Measurements from ENCODE around the gene CLASRP. TPM values are rescaled to one million over a fixed set of nuclear protein-coding genes. Genes with fewer than 3 reads are reported as not detected.

Gene CLASRP
- polyA plus RNA-seq, 4 donors = 55.9 to 94.2 (median 64.6) TPM

DNA sequence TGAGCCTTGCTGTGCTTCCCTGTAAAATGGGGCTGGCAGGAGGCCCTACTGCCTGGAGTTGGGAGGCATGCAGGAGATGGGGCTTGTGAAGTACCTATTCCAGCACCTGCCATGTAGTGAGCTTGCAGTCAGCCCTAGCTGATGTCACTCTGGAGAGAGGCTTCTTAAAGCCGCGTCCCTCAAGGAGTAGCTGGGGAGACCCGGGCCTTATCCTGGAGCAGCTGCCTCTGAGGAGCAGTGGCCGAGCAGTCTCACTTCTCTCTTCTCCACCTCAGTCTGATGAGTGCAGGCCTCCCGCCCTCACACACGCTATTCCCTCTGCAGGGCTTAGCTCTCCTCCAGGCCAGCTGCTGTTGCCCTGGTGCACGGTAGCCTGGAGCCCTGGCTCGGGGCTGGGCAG lies 18.0 kb downstream of the CLASRP start:
- DNase-seq (ENCODE audit: low read depth in 4 of 4, low spot score in 3 of 4) = no peak

DNA sequence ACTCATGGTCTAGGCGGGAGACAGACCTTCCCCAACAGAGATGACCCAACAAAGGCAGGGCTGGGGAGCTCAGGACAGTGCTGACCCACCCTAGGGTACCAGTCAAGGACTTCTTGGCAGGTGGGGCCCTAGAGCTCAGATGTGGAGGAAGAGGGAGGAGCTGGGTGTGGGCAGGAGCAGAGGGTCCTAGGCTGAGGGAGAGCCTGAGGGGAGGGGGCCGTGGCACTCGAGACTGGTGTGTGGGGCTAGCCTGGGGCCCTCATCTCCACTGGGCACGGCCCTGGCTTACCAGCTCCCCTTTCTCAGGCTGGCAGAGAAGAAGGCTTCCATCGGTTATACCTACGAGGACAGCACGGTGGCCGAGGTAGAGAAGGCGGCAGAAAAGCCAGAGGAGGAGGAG lies 18.6 kb downstream of the CLASRP start:
- no peak for DNase-seq (ENCODE audit: low read depth in 4 of 4, low spot score in 3 of 4)

DNA sequence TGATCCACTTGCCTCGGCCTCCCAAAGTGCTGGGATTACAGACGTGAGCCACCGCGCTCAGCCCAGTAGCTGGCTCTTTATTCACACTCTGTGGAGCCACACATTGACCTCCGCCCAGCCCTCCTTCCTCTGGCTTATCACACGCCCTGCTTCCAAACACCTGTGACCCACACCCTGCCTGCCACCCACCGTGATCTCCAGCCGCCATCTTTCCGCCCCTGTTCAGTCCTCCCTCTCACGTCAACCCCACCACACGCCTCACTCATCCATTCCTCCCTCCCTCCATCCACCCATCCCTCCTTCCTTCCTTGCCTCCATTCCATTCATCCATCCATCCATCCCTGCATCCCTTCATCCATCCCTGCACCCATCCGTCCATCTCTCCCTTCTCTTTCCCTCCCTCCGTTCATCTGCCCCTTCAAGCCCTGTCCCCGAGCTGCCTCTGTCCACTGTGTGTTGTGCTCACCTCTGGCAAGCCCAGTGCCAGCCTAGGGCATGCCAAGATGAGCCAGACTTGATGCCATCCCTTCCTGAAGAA lies 19.8 kb downstream of the CLASRP start:
- DNase-seq (ENCODE audit: low read depth in 4 of 4, low spot score in 3 of 4) = no peak

- DNase-seq (ENCODE audit: low read depth in 4 of 4, low spot score in 3 of 4) = no peak
Observed at GRCh38 chr19:45059258-45059965, 20.6 kb downstream of the CLASRP start.

- no peak for DNase-seq (ENCODE audit: low read depth in 4 of 4, low spot score in 3 of 4)
Observed at GRCh38 chr19:45061965-45062364, 23.1 kb downstream of the CLASRP start.

- no peak for DNase-seq (ENCODE audit: low read depth in 4 of 4, low spot score in 3 of 4)
Observed at GRCh38 chr19:45063851-45064801, 25.3 kb downstream of the CLASRP start.

DNA sequence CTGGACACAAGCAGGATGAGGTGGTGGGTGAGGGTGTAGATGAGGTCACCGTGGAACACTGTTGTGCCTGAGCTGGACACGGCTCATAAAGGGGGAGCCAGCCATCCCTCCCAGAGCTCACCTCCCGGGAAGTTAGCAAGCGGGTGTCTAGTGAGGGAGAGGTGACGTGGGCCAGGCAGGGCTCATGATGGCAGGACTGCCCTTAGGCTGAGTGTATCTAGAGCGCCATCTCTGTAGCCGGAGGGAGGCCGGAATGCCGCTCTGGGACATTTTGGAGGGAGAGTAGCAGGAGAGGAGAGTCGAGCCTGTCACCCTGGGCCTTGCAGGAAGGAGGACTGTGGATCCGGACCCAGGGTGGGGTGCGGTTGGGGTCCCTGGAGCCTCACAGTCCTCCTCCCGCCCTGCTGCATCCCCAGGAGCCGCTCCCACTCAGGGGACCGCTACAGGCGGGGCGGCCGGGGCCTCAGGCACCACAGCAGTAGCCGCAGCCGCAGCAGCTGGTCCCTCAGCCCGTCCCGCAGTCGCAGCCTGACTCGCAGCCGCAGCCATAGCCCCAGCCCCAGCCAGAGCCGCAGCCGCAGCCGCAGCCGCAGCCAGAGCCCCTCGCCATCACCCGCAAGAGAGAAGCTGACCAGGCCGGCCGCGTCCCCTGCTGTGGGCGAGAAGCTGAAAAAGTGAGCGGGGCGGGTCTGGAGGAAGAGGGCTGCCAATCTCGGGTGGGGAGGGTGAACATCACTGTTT lies 28.2 kb downstream of the CLASRP start:
- no peak for DNase-seq (ENCODE audit: low read depth in 4 of 4, low spot score in 3 of 4)

DNA sequence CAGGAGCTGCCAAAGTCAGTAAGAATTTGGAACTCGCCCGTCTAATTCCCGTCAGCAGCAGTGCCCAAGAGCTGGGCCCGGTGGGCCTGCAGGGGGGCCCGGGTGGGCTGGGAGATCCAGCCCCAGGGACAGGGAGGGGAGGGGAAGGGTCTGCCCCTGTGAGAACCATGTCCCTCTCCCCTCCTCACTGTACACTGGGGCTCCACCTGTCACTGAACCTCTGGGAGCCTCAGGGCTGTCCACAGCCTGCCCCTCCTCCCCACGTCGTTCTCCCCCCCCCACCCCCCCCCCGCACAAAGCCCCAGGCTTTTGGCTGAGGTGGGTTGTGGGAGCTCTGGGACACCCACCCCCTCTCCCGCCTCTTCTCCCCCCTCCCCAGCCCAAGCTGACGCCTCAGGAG lies 29.2 kb downstream of the CLASRP start:
- DNase-seq (ENCODE audit: low read depth in 4 of 4, low spot score in 3 of 4) = no peak

DNA sequence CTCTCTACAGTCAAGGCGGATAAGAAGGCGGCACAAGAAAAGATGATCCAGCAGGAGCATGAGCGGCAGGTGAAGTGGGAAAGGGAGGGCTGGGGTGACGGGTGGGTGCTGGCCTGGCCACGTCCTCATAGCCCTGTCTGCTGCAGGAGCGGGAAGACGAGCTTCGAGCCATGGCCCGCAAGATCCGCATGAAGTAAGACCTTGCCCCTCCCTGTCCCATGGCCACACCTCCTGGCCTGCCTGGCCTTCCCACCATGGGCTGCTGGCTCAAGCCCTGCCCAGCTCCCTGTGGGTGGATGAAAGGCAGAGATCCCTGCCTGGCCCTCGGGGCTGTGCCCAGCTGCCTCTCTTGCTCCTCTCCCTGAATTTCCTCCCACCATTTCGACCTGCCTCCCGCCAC lies 30.2 kb downstream of the CLASRP start:
- DNase-seq (ENCODE audit: low read depth in 4 of 4, low spot score in 3 of 4) = no peak

DNA sequence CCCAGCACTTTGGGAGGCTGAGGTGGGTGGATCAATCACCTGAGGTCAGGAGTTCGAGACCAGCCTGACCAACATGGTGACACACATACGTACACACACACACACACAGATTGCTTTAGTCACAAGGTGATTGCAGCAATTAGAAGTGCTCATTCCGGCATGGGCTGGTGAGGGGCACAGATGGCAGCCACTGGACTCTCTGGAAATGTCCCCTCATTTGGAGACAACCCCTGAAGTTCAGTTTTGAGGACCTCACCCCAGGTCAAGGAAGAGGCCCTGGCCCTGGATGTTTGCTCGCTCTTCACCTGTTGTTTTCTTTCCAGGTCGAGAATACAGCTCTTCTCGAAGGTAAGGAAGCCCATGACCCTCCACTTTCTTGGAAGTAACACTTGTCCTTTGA lies 31.4 kb downstream of the CLASRP start:
- no peak for DNase-seq (ENCODE audit: low read depth in 4 of 4, low spot score in 3 of 4)

DNA sequence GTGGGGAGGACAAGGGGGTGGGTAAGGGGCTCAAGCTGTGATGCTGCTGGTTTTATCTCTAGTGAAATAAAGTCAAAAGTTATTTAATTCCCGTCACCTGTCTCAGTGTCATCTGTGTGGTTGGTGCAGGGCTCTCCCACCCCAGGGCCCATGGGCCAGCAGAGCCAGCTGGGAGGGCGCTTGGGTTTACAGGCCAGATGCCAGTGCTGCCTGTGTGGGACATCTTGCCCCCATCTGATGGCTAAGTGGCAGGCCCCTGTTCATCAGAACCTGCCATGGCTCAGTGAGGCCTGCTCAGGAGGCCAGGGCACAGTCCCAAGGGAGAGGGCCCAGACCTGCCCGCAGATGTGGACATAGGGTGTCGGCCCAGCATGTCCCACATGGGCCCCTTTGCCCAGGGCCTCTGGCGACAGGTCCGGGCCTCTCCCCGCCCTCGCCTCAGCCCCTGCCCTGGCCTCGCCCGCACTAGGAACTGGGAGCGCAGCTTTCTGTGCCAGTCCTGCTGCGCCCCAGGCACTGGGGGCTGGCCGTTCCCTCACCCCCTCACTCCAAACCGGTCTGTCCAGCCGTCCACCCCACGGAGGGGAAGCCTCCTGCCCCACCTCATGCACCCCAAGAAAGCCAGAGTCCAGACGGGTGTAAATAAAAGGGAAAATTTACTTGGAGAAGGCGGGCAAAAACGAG lies 32.2 kb downstream of the CLASRP start:
- no peak for DNase-seq (ENCODE audit: low read depth in 4 of 4, low spot score in 3 of 4)

GRCh38 chr19:45071545-45071938 lies 32.7 kb downstream of the CLASRP start:
- no peak for DNase-seq (ENCODE audit: low read depth in 4 of 4, low spot score in 3 of 4)

- DNase-seq (ENCODE audit: low read depth in 4 of 4, low spot score in 3 of 4) = no peak
Observed at GRCh38 chr19:45071969-45072790, 33.3 kb downstream of the CLASRP start.

DNA sequence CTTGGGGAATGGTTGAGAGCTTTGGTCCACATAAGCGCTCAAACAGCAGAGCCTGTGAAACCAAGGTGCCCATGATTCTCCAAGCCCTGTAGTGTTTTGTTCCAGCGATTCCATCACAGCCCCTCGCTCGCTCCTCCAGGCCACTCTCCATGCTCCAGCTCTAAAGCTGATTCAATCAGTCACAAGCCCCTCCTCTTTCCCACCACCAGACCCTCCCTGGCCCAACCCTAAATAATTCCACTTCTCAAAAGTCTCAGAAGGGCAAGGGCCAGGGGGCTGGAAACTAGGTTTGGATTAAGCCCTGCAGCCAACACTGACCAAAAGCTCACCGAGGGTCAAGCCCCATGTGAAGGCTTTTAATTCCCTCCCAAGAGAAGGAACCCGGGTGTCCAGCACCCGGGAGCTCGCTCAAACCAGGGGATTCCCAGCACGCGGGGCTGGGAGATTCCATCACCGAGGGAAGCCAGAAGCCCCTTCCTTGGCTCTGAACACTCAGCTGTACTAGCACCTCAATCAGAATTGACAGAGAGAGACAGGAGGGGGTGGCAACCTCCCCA lies 36.0 kb downstream of the CLASRP start:
- no peak for DNase-seq (ENCODE audit: low read depth in 4 of 4, low spot score in 3 of 4)

DNA sequence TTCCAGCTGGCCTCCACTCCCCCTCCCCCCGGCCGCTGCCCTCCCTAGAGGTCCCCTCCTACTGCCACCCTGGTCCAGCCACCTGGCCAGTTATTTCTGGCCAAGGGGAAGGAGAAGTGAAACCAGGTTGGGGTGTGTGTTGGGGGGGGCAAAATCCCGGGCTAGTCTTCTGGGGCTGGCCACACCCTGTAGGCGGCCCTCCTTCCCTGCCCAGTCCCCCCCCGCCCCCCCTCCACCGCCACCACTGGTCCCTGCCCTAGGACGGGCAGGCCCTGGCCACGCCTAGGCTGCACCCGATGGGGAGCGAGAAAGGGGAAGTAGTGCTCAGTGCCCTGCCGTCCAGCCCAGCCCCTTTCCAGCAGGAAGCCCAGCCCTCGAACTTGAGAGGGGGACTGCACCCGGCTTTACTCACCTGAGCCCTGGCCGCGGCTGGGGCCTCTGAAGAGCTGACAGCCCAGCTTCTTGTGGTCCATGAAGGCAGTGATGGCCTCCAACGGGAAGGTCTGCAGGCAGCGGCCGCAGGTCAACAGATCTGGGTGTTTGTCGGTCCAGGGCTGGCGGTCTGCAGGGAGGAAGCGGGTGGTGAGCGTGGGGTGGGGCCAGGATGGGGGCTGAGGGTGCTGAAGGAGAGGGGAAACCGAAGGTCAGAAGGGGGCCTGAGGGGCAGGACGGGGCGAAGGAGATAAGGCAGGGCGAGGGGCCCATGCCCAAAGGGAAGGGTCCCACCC lies 36.6 kb downstream of the CLASRP start:
- no peak for DNase-seq (ENCODE audit: low read depth in 4 of 4, low spot score in 3 of 4)

GRCh38 chr19:45076029-45076850 lies 37.4 kb downstream of the CLASRP start, which contains the start of gene ZNF296:
Gene ZNF296, minus strand, starts transcription at chr19:45076478. Its CDS starts 105 bp downstream, at chr19:45076373.
- DNase-seq (ENCODE audit: low read depth in 4 of 4, low spot score in 3 of 4) = no peak
